Keratinocyte (primary cell): ENCODE results near the gene SYDE1.

Experiments used
- EZH2 ChIP-seq: IDR thresholded peaks from one replicate; pipeline ENCODE4 v1.6.1; 2012; ENCODE audit warnings: inconsistent platforms, mild to moderate bottlenecking, low read length, moderate library complexity
- TF ChIP-seq, protein P1 (sequence below), 3 experiments: IDR thresholded peaks in 1 of 3; conservative IDR thresholded peaks in 1 of 3; optimal IDR thresholded peaks in 1 of 3; 2 replicates in 2 of 3; 3 replicates in 1 of 3; pipeline versions ENCODE3 to v1.5.1; 2011; ENCODE audit warnings: low read length in 3 of 3, mild to moderate bottlenecking in 3 of 3, moderate library complexity in 2 of 3, control low read depth in 1 of 3, inconsistent platforms in 1 of 3; ENCODE audit not compliant: insufficient read depth in 2 of 3; ENCODE audit errors: extremely low read depth in 1 of 3

DNA sequence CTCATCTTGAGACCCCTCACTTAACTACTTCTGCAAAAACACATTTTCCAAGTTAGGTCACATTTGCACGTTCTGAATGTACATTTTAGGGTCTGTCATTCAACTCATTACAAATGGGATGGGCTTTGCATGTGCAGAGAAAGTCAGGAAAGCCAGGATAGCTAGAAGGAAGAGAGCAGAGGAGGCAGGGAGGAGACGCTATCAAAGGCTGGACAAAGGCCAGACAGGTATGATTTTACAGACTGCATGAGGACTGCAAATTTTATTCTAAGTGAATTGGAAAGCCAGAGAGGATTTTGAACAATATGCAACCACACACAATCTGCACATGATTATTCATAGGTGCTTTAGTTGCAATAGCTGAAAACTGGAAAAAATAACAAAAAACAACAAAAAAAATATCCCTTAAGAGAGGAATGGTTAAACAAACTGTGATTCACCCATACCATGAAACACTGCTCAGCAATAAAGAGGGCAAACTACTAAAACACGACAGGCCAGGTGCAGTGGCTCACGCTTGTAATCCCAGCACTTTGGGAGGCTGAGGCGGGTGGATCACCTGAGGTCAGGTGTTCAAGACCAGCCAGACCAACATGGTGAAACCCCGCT, 21.1 kb downstream of the SYDE1 start:
- TF ChIP-seq, protein P1, sequence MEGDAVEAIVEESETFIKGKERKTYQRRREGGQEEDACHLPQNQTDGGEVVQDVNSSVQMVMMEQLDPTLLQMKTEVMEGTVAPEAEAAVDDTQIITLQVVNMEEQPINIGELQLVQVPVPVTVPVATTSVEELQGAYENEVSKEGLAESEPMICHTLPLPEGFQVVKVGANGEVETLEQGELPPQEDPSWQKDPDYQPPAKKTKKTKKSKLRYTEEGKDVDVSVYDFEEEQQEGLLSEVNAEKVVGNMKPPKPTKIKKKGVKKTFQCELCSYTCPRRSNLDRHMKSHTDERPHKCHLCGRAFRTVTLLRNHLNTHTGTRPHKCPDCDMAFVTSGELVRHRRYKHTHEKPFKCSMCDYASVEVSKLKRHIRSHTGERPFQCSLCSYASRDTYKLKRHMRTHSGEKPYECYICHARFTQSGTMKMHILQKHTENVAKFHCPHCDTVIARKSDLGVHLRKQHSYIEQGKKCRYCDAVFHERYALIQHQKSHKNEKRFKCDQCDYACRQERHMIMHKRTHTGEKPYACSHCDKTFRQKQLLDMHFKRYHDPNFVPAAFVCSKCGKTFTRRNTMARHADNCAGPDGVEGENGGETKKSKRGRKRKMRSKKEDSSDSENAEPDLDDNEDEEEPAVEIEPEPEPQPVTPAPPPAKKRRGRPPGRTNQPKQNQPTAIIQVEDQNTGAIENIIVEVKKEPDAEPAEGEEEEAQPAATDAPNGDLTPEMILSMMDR (optimal IDR thresholded peaks at IDR 0.05 in 1 of 3, IDR thresholded peaks at IDR 0.05 in 1 of 3, conservative IDR thresholded peaks at IDR 0.05 in 1 of 3; ENCODE audit: extremely low read depth in 1 of 3, insufficient read depth in 2 of 3, low read length in 3 of 3): no peak
- no peak for TF ChIP-seq EZH2
